ENCODE data around the gene CEACAM16.
A peak's percentile ranks its signal among the peaks of the same experiment; 100 is the strongest.

Gene CEACAM16

DNA sequence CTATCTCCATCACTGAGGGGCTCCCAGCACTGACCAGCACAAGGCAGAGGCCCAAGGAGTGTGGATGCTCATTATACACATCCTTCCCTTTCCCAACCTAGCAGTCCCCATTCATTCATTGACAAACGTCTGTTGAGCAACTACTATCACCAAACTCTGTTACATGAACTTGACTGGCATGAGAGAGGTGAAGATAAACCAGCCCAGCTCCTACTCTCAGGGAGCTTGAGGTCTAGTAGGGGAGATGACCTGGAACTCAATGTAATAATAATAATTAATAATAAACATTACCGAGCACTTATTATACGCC, 8.9 kb upstream of the CEACAM16 start:
- TF ChIP-seq, protein P1, sequence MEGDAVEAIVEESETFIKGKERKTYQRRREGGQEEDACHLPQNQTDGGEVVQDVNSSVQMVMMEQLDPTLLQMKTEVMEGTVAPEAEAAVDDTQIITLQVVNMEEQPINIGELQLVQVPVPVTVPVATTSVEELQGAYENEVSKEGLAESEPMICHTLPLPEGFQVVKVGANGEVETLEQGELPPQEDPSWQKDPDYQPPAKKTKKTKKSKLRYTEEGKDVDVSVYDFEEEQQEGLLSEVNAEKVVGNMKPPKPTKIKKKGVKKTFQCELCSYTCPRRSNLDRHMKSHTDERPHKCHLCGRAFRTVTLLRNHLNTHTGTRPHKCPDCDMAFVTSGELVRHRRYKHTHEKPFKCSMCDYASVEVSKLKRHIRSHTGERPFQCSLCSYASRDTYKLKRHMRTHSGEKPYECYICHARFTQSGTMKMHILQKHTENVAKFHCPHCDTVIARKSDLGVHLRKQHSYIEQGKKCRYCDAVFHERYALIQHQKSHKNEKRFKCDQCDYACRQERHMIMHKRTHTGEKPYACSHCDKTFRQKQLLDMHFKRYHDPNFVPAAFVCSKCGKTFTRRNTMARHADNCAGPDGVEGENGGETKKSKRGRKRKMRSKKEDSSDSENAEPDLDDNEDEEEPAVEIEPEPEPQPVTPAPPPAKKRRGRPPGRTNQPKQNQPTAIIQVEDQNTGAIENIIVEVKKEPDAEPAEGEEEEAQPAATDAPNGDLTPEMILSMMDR (IDR thresholded peaks at IDR 0.05; ENCODE audit: low read depth, low read length, missing control alignments) = no peak
- no peak for DNase-seq
- H3K27me3 ChIP-seq (replicated peaks) = no peaks in the 10 kb centered on the region
- H3K27ac ChIP-seq = no peak overlapping the region
- no peaks in the 10 kb centered on the region for H3K36me3 ChIP-seq (replicated peaks)
- in situ Hi-C loops (cut with HindIII; ENCODE audit: low pct_ligation_motif_present, low sequenced_read_pairs) = no loop called here
- no peak overlapping the region for H3K4me3 ChIP-seq (ENCODE audit: low read depth, low read length)

DNA sequence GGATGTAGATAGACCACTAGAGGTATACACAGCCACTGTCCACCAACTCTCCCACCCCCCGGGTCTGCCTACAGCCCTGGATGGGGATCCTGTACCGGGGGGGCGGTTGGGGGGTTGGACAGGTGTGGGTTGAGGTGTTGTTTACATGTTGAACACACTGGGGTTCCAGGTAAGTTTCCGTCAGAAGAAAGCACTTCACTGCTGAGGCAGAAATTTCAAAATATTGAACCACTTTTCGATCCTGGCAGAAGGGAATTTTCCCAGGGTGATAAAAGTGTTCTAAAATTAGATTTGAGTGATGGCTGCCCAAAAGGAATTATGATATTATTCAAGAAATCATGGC, 6.6 kb upstream of the CEACAM16 start:
- no peak for DNase-seq
- no peaks in the 10 kb centered on the region for H3K27me3 ChIP-seq (replicated peaks)
- no peak overlapping the region for H3K4me3 ChIP-seq (ENCODE audit: low read depth, low read length)
- H3K27ac ChIP-seq = peak overlapping the region; percentile 83
- H3K36me3 ChIP-seq (replicated peaks) = no peaks in the 10 kb centered on the region
- TF ChIP-seq, protein P1 (IDR thresholded peaks at IDR 0.05; ENCODE audit: low read depth, low read length, missing control alignments) = no peak
- in situ Hi-C loops (cut with HindIII; ENCODE audit: low pct_ligation_motif_present, low sequenced_read_pairs) = no loop called here

DNA sequence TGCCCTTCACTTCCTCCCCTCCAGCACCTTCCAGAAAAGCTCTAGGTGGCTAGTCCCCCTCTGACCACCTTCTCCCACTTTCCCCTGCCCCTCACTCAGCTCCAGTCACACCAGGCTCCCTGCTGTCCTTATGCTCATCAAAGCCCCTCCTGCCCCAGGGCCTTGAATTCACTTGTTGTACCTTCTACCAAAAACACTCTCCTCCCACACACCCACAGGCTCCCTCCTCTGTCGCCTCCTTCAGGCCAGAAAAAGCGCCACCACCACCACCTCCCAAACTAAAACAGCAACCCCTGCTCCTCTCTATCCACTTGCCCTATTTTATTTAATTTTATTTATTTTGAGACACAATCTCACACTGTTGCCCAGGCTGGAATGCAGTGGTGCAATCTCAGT, 4.8 kb upstream of the CEACAM16 start:
- Histone ChIP-seq H3K36me3 (replicated peaks) (no peaks in the 10 kb centered on the region), H3K27me3 (replicated peaks) (no peaks in the 10 kb centered on the region), H3K4me3 (ENCODE audit: low read depth, low read length) (no peak overlapping the region), H3K27ac (no peak overlapping the region)
- DNase-seq = no peak
- TF ChIP-seq, protein P1 (IDR thresholded peaks at IDR 0.05; ENCODE audit: low read depth, low read length, missing control alignments) = peak; percentile 61
- in situ Hi-C loops (cut with HindIII; ENCODE audit: low pct_ligation_motif_present, low sequenced_read_pairs) = no loop called here

DNA sequence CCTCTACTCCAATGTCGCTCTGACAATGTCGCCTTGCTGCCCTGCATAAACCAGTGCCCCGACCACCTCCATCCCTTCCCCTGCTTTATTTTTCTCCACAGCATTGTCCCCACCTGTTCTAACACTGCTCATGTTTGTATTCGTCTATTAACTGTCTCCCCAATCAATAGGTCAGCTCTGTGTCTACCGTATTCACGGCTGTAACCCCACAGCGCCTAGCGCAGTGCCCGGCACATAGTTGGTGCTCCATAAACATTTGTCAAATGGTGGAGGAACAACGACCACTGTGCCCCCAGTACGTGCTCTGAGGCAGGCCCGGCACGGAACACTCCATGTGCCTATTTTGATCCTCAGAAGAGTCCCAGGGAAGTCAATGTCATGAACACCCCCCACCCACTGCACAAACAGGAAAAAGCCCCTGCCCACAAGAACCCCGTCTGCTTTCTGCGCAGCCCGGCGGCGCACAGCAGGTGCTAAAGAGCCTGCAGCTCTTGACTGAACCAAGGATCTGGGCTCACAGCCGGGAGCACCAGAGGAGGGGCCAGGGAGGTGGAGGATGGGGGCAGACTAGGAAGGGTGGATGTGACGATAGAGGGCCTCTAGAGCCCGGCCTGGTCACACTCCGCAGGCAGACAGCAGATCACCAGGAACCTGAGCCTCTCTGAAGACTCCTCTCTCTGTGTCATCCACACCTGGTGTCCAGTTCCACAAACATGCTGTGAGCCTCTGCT, 1.8 kb upstream of the CEACAM16 start:
- no peak overlapping the region for H3K27ac ChIP-seq
- in situ Hi-C loops (cut with HindIII; ENCODE audit: low pct_ligation_motif_present, low sequenced_read_pairs) = no loop called here
- no peaks in the 10 kb centered on the region for H3K27me3 ChIP-seq (replicated peaks)
- DNase-seq = no peak
- no peaks in the 10 kb centered on the region for H3K36me3 ChIP-seq (replicated peaks)
- TF ChIP-seq, protein P1 (IDR thresholded peaks at IDR 0.05; ENCODE audit: low read depth, low read length, missing control alignments) = no peak
- no peak overlapping the region for H3K4me3 ChIP-seq (ENCODE audit: low read depth, low read length)

DNA sequence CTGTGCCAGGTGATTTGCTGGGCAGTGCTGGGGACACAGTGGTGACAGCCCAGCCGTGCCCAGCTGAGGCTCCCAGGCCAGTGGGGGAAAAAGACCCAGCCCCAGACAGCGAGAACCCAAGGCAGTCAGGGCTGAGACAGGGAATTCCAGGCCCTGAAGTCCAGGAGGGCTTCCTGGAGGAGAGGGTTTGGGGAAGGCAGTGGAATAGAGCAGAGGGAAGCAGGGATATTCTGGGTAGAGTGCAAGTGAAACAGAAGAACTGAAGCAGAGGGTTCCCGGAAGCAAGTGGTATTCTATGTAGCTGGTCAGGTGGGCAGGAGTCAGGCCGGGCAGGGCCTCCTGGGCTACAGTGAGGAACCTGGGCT, 1.3 kb upstream of the CEACAM16 start:
- Histone ChIP-seq H3K27ac (no peak overlapping the region), H3K4me3 (ENCODE audit: low read depth, low read length) (no peak overlapping the region), H3K27me3 (replicated peaks) (no peaks in the 10 kb centered on the region), H3K36me3 (replicated peaks) (no peaks in the 10 kb centered on the region)
- no peak for DNase-seq
- in situ Hi-C loops (cut with HindIII; ENCODE audit: low pct_ligation_motif_present, low sequenced_read_pairs) = no loop called here
- TF ChIP-seq, protein P1 (IDR thresholded peaks at IDR 0.05; ENCODE audit: low read depth, low read length, missing control alignments) = no peak

DNA sequence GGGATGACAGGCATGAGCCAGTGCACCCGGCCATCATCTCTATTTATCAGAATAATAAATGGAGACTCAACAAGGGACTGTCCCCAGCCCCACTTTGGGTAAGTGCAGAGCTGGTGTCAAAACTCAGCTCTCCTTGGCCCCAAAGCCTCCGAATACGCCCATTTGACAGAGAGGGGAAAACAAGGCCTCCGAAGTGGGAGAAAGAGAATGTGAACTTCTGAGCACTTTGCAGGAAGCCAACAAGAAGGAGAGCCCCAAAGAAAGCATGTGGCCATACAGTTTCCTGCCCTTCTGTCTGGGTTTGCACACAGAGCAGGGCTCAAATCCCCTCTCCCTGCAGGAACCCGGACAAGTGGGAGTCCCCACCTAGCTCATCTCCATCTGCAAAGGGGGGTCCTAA, 1.6 kb downstream of the CEACAM16 start:
- TF ChIP-seq, protein P1 (IDR thresholded peaks at IDR 0.05; ENCODE audit: low read depth, low read length, missing control alignments) = no peak
- Histone ChIP-seq H3K27ac (no peak overlapping the region), H3K4me3 (ENCODE audit: low read depth, low read length) (no peak overlapping the region), H3K36me3 (replicated peaks) (no peaks in the 10 kb centered on the region), H3K27me3 (replicated peaks) (no peaks in the 10 kb centered on the region)
- no peak for DNase-seq
- in situ Hi-C loops (cut with HindIII; ENCODE audit: low pct_ligation_motif_present, low sequenced_read_pairs) = no loop called here

All from brain microvascular endothelial cell (primary cell).